ENCODE results near the gene SELENOV. TPM values are rescaled to one million over a fixed set of nuclear protein-coding genes. Genes with fewer than 3 reads are reported as not detected.

Gene SELENOV
- total and polyA plus RNA-seq, 9 of the 15 experiments (the other 6 are each of a cell fraction or from before 2014, with no cell fraction given), result 0.04 to 0.09 (median 0.06) TPM; not detected in 4

GRCh38 chr19:39502640-39503417 is 12.1 kb upstream of the SELENOV start (continued):
- no peak for TF ChIP-seq ZBTB34 (CRISPR knock-in tag; IDR thresholded peaks at IDR 0.05)
- no peak for TF ChIP-seq ZNF165 (CRISPR knock-in tag; IDR thresholded peaks at IDR 0.05; ENCODE audit: borderline replicate concordance)
- no peak for TF ChIP-seq ZNF79 (CRISPR knock-in tag; IDR thresholded peaks at IDR 0.05; ENCODE audit: low read depth)
- TF ChIP-seq ZC3H4 (CRISPR knock-in tag; IDR thresholded peaks at IDR 0.05; ENCODE audit: borderline replicate concordance), result peak; percentile 85
- TF ChIP-seq, protein P1, sequence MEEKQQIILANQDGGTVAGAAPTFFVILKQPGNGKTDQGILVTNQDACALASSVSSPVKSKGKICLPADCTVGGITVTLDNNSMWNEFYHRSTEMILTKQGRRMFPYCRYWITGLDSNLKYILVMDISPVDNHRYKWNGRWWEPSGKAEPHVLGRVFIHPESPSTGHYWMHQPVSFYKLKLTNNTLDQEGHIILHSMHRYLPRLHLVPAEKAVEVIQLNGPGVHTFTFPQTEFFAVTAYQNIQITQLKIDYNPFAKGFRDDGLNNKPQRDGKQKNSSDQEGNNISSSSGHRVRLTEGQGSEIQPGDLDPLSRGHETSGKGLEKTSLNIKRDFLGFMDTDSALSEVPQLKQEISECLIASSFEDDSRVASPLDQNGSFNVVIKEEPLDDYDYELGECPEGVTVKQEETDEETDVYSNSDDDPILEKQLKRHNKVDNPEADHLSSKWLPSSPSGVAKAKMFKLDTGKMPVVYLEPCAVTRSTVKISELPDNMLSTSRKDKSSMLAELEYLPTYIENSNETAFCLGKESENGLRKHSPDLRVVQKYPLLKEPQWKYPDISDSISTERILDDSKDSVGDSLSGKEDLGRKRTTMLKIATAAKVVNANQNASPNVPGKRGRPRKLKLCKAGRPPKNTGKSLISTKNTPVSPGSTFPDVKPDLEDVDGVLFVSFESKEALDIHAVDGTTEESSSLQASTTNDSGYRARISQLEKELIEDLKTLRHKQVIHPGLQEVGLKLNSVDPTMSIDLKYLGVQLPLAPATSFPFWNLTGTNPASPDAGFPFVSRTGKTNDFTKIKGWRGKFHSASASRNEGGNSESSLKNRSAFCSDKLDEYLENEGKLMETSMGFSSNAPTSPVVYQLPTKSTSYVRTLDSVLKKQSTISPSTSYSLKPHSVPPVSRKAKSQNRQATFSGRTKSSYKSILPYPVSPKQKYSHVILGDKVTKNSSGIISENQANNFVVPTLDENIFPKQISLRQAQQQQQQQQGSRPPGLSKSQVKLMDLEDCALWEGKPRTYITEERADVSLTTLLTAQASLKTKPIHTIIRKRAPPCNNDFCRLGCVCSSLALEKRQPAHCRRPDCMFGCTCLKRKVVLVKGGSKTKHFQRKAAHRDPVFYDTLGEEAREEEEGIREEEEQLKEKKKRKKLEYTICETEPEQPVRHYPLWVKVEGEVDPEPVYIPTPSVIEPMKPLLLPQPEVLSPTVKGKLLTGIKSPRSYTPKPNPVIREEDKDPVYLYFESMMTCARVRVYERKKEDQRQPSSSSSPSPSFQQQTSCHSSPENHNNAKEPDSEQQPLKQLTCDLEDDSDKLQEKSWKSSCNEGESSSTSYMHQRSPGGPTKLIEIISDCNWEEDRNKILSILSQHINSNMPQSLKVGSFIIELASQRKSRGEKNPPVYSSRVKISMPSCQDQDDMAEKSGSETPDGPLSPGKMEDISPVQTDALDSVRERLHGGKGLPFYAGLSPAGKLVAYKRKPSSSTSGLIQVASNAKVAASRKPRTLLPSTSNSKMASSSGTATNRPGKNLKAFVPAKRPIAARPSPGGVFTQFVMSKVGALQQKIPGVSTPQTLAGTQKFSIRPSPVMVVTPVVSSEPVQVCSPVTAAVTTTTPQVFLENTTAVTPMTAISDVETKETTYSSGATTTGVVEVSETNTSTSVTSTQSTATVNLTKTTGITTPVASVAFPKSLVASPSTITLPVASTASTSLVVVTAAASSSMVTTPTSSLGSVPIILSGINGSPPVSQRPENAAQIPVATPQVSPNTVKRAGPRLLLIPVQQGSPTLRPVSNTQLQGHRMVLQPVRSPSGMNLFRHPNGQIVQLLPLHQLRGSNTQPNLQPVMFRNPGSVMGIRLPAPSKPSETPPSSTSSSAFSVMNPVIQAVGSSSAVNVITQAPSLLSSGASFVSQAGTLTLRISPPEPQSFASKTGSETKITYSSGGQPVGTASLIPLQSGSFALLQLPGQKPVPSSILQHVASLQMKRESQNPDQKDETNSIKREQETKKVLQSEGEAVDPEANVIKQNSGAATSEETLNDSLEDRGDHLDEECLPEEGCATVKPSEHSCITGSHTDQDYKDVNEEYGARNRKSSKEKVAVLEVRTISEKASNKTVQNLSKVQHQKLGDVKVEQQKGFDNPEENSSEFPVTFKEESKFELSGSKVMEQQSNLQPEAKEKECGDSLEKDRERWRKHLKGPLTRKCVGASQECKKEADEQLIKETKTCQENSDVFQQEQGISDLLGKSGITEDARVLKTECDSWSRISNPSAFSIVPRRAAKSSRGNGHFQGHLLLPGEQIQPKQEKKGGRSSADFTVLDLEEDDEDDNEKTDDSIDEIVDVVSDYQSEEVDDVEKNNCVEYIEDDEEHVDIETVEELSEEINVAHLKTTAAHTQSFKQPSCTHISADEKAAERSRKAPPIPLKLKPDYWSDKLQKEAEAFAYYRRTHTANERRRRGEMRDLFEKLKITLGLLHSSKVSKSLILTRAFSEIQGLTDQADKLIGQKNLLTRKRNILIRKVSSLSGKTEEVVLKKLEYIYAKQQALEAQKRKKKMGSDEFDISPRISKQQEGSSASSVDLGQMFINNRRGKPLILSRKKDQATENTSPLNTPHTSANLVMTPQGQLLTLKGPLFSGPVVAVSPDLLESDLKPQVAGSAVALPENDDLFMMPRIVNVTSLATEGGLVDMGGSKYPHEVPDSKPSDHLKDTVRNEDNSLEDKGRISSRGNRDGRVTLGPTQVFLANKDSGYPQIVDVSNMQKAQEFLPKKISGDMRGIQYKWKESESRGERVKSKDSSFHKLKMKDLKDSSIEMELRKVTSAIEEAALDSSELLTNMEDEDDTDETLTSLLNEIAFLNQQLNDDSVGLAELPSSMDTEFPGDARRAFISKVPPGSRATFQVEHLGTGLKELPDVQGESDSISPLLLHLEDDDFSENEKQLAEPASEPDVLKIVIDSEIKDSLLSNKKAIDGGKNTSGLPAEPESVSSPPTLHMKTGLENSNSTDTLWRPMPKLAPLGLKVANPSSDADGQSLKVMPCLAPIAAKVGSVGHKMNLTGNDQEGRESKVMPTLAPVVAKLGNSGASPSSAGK (IDR thresholded peaks at IDR 0.05), result peak; percentile 100
- no peak for TF ChIP-seq ZNF174 (CRISPR knock-in tag; IDR thresholded peaks at IDR 0.05)
- peak; percentile 81; the same call in 1 of the 2 replicates for TF ChIP-seq FOXK1 (CRISPR knock-in tag; IDR thresholded peaks at IDR 0.05; ENCODE audit: borderline replicate concordance)
- TF ChIP-seq ZNF695 (CRISPR knock-in tag; IDR thresholded peaks at IDR 0.05), result no peak
- peak; percentile 98 for TF ChIP-seq RB1 (IDR thresholded peaks at IDR 0.05; ENCODE audit: low read depth)
- no peak for TF ChIP-seq HINFP (tag; conservative IDR thresholded peaks at IDR 0.05; ENCODE audit: low read depth)
- TF ChIP-seq ZBTB12 (CRISPR knock-in tag; IDR thresholded peaks at IDR 0.05), result no peak

All from K562 (cell line).